GM12801 (cell line): ENCODE measurements around the gene ANKRD29.

ENCODE experiments used
- TF ChIP-seq, protein P1 (sequence below): IDR thresholded peaks from one replicate; pipeline ENCODE4 v1.5.1; 2011; ENCODE audit warnings: control low read depth; ENCODE audit not compliant: insufficient read length; ENCODE audit errors: extremely low read depth

Gene ANKRD29

DNA sequence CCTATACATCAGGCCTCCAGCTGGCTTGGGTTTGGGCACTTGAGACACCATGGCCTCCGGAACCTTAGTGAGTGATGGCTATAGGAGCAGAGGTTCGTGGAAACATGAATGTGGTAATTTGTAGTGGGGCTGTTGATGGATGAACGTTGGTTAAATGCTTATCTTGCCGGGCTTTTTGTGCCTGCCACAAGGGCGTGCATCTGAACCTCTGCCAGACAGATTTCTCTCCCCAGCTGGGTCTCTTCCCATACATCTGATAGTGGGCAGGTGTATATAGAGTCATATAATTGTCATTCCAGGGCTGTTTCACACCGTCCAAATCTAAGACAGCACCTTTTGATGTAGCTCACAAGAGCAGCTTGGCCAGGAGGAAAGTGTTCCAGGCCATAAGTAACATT, 41.3 kb upstream of the ANKRD29 start:
- TF ChIP-seq, protein P1, sequence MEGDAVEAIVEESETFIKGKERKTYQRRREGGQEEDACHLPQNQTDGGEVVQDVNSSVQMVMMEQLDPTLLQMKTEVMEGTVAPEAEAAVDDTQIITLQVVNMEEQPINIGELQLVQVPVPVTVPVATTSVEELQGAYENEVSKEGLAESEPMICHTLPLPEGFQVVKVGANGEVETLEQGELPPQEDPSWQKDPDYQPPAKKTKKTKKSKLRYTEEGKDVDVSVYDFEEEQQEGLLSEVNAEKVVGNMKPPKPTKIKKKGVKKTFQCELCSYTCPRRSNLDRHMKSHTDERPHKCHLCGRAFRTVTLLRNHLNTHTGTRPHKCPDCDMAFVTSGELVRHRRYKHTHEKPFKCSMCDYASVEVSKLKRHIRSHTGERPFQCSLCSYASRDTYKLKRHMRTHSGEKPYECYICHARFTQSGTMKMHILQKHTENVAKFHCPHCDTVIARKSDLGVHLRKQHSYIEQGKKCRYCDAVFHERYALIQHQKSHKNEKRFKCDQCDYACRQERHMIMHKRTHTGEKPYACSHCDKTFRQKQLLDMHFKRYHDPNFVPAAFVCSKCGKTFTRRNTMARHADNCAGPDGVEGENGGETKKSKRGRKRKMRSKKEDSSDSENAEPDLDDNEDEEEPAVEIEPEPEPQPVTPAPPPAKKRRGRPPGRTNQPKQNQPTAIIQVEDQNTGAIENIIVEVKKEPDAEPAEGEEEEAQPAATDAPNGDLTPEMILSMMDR = no peak

DNA sequence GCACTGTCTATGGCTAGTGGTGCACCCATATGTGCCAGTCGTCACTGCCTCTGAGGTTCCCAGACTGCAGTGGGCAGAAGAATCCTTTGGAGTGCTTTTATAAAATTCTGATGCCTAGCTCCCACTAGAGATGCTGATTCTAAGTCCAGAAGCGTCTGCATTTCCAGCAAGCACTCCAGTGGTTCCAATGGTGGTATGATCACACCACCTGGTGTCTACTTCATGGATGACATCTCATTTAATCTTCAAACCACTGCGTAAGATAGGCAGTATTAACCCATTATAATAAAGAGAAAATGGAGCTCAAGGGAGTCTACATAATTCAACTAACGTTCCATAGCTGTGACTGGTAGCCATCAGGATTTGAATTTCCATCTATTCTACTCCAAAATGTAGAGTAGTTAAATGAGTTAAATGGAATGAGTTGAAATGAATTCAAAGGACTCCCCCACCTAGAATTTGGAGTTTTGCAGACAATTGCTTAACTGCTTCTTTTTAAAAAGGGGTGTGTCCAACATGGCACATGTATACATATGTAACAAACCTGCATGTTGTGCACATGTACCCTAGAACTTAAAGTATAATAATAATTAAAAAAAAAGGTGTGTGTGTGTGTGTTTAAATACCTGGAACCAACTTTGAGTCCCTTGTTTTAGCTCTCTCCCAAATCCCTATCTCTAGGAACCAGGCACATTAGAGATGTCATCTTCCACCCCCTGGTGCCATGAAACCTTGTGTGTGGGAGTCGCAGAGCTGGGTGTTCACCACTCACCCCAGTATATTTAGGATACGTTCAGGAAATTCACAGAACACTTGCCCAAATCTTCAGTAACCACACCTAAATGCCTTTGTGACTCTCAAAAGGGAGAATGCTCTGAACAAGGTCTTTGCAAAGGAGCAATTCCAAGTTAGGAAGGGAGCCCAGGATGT, 40.6 kb upstream of the ANKRD29 start:
- TF ChIP-seq, protein P1 = no peak

DNA sequence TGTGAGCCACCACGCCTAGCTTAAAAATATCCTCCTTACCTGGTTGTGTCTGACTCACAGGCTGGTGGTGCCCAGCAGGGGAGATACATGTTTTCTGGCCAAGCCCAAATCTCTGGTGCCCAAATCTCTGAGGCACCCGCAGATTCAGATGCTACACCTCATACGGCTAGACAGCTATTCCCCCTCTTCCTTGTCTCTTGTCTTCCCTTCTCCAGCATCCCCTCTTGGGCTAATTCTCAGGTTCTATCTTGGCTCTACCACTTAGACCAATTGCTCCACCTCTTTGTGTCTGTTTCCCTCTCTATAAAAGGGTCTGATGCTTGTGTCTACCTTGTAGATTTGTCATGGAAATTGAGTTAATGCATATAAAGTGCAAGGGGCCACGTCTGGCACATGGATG, 39.9 kb upstream of the ANKRD29 start:
- TF ChIP-seq, protein P1 = no peak

DNA sequence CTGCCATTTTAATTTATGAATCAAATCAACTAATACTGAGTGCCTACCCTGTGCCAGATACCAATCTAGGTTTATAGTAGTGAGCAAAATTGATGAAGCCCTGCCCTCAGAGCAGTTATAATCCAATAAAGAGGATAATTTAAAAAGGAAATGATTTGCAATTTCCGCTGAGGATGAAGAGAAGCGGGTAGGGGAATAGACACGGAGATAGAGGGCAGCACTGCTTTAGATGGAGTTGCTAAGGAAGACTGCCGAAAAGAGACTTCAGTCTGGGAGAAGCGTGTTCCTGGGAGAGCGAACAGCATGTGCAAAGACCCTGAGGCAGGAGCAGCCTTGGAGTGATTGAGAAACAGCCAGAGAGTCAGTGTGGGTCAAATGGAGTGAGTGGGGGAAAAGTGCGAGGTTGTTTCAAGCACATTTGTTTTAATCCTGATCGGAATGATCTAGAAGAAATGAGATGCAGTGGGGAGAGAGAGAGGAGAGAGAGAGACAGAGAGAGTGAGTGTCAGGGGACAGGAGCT, 38.9 kb upstream of the ANKRD29 start:
- TF ChIP-seq, protein P1 = no peak

DNA sequence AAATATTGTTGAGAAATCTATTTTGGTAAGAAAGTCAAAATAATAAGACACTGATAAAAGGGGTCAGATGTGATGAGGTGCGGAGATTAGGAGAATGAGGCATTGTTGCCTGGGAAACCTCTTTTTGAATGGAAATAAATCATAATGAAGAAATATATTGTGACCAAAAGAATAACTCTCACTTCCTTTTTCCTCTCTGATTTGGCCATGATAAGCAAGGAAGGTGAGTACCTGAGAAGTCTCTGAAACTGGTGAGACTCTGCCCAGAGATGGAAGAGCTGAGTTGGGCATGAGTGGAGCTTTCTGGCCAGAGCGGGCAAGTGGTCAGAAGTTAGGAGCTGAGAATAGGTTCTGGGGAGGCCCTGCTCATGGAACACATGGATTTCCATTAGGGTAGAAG, 38.3 kb upstream of the ANKRD29 start:
- TF ChIP-seq, protein P1 = no peak

DNA sequence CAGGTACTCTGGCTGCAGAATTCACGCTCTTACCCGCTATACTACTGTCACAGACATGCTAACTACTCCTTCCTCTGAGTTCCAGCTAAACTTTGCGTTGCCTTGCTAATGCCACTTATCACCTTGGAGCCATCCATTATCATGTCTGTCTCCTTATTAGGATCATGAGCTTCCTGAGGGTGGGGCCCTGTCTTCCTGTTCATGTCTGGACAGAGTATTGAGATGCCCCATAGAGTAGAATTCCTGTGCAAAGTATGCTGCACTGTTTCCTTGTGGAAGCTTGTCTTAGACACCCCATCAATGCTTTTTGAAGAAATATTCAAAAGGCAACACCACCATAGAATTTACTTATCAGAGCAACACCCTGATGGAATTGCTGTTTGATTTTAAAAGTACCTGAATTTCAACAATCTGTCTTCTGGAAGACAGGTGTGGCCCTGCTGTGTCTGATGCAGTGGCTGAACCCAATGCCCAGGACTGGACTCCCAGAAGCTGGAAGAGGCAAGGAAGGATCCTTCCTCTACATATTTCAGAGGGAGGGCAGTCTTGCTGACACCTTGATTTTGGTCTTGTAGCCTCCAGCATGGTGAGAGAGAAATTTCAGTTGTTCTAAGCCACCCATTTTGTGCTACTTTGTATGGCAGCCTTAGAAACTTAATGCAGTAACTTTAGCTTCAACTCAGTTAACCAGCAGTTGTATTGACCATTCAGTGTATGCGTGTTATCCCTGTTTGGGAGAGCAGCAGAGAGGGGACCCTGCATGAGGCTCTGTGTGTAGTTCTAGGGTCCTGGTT, 32.1 kb upstream of the ANKRD29 start:
- TF ChIP-seq, protein P1 = no peak

DNA sequence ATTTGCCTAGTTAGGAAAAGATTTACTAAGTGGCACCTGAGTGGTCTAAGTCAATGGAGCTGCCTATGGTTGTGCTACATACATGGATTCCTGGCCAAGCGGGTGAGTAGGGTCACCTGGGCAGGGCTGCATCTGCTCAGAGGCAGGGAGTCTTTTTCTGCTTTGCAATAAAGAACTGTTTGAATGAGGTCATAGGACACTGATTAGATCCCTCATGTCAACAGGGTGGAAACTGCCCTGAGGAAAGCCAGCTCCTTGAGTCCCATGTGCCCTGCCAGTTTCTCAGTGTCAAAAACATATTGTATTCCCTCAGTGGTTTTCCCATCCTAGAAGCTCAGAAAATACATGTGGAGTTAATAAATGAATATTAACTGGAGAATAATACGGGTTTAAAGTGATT, 31.1 kb upstream of the ANKRD29 start:
- TF ChIP-seq, protein P1 = no peak
